GM21529 (cell line): ENCODE data around the gene ADAMTS17.

Source experiments
- ATAC-seq: cut with Tn5 transposase; IDR thresholded peaks from one replicate; pipeline ENCODE4 v1.9.1; 2021; ENCODE audit not compliant: unreplicated experiment

Gene ADAMTS17

GRCh38 chr15:100278596-100279380 lies 63.0 kb downstream of the ADAMTS17 start:
- no peak for ATAC-seq

GRCh38 chr15:100277087-100277855 lies 64.5 kb downstream of the ADAMTS17 start:
- no peak for ATAC-seq

GRCh38 chr15:100276506-100276905 lies 65.3 kb downstream of the ADAMTS17 start:
- no peak for ATAC-seq

GRCh38 chr15:100275641-100276040 lies 66.1 kb downstream of the ADAMTS17 start:
- ATAC-seq = no peak

- ATAC-seq = no peak
Observed at GRCh38 chr15:100269831-100270230, 71.9 kb downstream of the ADAMTS17 start.

GRCh38 chr15:100266166-100266565 lies 75.6 kb downstream of the ADAMTS17 start:
- no peak for ATAC-seq

GRCh38 chr15:100265641-100266035 lies 76.1 kb downstream of the ADAMTS17 start:
- no peak for ATAC-seq

- ATAC-seq = no peak
Observed at GRCh38 chr15:100264994-100265640, 76.7 kb downstream of the ADAMTS17 start.

GRCh38 chr15:100263721-100264455 lies 77.9 kb downstream of the ADAMTS17 start:
- ATAC-seq = no peak

GRCh38 chr15:100263031-100263430 lies 78.7 kb downstream of the ADAMTS17 start:
- ATAC-seq = no peak

GRCh38 chr15:100261302-100262240 lies 80.2 kb downstream of the ADAMTS17 start:
- no peak for ATAC-seq

GRCh38 chr15:100259266-100259665 lies 82.5 kb downstream of the ADAMTS17 start:
- ATAC-seq = no peak

GRCh38 chr15:100256970-100257650 lies 84.7 kb downstream of the ADAMTS17 start:
- ATAC-seq = no peak

GRCh38 chr15:100256101-100256969 lies 85.4 kb downstream of the ADAMTS17 start:
- no peak for ATAC-seq

GRCh38 chr15:100255644-100256043 lies 86.1 kb downstream of the ADAMTS17 start:
- ATAC-seq = no peak

- no peak for ATAC-seq
Observed at GRCh38 chr15:100254691-100255090, 87.1 kb downstream of the ADAMTS17 start.

GRCh38 chr15:100254285-100254684 lies 87.5 kb downstream of the ADAMTS17 start:
- no peak for ATAC-seq

GRCh38 chr15:100253640-100254039 lies 88.1 kb downstream of the ADAMTS17 start:
- no peak for ATAC-seq
